Neural cell (in vitro differentiated cells): ENCODE data around the gene KRT76.

Experiments used
- EZH2 ChIP-seq: fragments of 200-600, 300-800 bp; shearing (Covaris generic), sonication (generic); IDR thresholded peaks from 2 replicates; pipeline ENCODE4 v1.6.1; 2014; ENCODE audit warnings: antibody characterized with exemption, low read length, borderline replicate concordance, mild to moderate bottlenecking; ENCODE audit not compliant: insufficient read depth, poor library complexity, severe bottlenecking
- MXI1 ChIP-seq: fragments of 450-650 bp; conservative IDR thresholded peaks from 2 replicates; pipeline ENCODE4 v1.6.1; 2014; ENCODE audit warnings: antibody characterized with exemption, mild to moderate bottlenecking; ENCODE audit not compliant: poor library complexity, severe bottlenecking
- POLR2AphosphoS5 ChIP-seq: IDR thresholded peaks from 2 replicates; pipeline ENCODE4 v1.6.1; 2012
- RAD21 ChIP-seq: fragments of 450-650 bp; conservative IDR thresholded peaks from 2 replicates; pipeline ENCODE4 v1.6.1; 2014; ENCODE audit warnings: antibody characterized with exemption, mild to moderate bottlenecking, moderate library complexity
- SMC3 ChIP-seq: fragments of 450-650 bp; conservative IDR thresholded peaks from 2 replicates; pipeline ENCODE4 v1.6.1; 2014; ENCODE audit warnings: antibody characterized with exemption, mild to moderate bottlenecking, moderate library complexity; ENCODE audit not compliant: poor library complexity
- TAF1 ChIP-seq: IDR thresholded peaks from 2 replicates; pipeline ENCODE4 v1.6.1; 2012; ENCODE audit warnings: low read depth
- TF ChIP-seq, protein P1 (sequence below): fragments of 450-650 bp; IDR thresholded peaks from 2 replicates; pipeline ENCODE4 v1.5.1; 2014; ENCODE audit warnings: antibody characterized with exemption, mild to moderate bottlenecking, moderate library complexity; ENCODE audit not compliant: poor library complexity, severe bottlenecking
- TF ChIP-seq, protein P2 (sequence below): IDR thresholded peaks from 2 replicates; pipeline ENCODE4 v1.6.1; 2012; ENCODE audit warnings: borderline replicate concordance

DNA sequence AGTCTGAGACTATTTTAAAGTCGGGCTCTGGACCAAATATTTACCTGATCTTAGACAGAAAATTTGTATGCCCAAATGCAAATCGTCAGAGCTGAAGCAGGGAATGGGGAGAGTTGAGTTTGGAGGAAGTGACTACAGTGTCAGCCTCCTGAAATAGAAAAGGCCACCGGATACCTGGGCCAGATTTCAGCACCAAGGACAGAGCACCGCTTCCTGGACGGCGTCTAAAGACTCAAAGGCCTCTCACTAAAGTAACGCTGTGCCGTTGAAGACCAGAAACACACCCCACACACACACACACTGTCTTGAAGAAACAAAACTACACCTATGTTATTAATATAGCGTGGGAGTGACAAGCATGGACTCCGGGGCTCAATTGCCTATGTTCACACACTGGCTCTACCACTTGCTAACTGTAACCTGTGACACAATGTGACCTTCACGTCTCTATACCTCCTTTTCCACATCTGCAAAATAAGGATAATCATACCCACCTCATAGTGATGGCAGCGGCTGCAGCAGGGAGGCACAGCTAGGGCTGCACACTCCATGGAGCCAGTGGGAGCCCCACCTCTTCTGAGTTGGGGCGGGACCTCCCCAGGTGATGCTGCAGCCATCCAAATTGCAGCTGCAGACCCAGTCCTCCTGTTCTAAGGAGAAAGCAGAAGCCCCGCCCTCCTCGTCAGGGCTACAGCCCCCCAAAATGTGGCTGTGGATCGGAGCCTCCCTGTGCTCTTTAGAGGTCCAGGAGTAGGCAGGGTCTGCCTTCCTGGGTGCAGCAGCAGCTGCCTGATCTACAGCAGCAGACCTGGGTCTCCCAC lies 35.6 kb downstream of the KRT76 start:
- TF ChIP-seq, protein P1, sequence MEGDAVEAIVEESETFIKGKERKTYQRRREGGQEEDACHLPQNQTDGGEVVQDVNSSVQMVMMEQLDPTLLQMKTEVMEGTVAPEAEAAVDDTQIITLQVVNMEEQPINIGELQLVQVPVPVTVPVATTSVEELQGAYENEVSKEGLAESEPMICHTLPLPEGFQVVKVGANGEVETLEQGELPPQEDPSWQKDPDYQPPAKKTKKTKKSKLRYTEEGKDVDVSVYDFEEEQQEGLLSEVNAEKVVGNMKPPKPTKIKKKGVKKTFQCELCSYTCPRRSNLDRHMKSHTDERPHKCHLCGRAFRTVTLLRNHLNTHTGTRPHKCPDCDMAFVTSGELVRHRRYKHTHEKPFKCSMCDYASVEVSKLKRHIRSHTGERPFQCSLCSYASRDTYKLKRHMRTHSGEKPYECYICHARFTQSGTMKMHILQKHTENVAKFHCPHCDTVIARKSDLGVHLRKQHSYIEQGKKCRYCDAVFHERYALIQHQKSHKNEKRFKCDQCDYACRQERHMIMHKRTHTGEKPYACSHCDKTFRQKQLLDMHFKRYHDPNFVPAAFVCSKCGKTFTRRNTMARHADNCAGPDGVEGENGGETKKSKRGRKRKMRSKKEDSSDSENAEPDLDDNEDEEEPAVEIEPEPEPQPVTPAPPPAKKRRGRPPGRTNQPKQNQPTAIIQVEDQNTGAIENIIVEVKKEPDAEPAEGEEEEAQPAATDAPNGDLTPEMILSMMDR, result no peak
- TF ChIP-seq MXI1, result no peak
- no peak for TF ChIP-seq EZH2
- TF ChIP-seq POLR2AphosphoS5, result no peak
- TF ChIP-seq, protein P2, sequence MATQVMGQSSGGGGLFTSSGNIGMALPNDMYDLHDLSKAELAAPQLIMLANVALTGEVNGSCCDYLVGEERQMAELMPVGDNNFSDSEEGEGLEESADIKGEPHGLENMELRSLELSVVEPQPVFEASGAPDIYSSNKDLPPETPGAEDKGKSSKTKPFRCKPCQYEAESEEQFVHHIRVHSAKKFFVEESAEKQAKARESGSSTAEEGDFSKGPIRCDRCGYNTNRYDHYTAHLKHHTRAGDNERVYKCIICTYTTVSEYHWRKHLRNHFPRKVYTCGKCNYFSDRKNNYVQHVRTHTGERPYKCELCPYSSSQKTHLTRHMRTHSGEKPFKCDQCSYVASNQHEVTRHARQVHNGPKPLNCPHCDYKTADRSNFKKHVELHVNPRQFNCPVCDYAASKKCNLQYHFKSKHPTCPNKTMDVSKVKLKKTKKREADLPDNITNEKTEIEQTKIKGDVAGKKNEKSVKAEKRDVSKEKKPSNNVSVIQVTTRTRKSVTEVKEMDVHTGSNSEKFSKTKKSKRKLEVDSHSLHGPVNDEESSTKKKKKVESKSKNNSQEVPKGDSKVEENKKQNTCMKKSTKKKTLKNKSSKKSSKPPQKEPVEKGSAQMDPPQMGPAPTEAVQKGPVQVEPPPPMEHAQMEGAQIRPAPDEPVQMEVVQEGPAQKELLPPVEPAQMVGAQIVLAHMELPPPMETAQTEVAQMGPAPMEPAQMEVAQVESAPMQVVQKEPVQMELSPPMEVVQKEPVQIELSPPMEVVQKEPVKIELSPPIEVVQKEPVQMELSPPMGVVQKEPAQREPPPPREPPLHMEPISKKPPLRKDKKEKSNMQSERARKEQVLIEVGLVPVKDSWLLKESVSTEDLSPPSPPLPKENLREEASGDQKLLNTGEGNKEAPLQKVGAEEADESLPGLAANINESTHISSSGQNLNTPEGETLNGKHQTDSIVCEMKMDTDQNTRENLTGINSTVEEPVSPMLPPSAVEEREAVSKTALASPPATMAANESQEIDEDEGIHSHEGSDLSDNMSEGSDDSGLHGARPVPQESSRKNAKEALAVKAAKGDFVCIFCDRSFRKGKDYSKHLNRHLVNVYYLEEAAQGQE, result peak; percentile 77
- no peak for TF ChIP-seq SMC3
- TF ChIP-seq RAD21, result no peak
- no peak for TF ChIP-seq TAF1
